ENCODE results near the gene XYLT1.

The XYLT1 gene

DNA sequence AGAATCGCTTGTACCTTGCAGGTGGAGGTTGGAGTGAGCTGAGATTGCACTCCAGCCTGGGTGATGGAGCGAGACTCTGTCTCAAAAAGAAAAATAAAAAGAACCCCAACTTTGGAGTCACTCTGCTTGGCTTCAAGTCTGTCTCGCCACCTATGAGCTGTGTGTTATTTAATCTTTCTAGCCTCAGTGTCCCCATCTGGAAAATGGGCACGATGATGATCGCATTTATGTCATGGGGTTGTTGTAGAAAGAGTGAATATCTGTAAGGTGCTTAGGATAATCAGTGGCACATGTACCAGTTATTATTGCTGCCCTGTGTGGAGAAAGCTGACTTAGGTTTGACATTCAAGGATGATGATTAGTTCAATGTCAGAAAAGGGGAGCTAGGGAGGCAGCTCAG lies 319.4 kb downstream of the XYLT1 start:
- H2AFZ ChIP-seq (ENCODE audit: low read depth): no peak overlapping the region
- H3K36me3 ChIP-seq (ENCODE audit: insufficient read depth): no peaks in the 10 kb centered on the region
- TF ChIP-seq CTCF (conservative IDR thresholded peaks at IDR 0.05; ENCODE audit: low read depth, low read length): no peak
- no peaks in the 10 kb centered on the region for H3K79me2 ChIP-seq (ENCODE audit: insufficient read depth, low read depth)
- no peaks in the 10 kb centered on the region for H3K4me1 ChIP-seq (ENCODE audit: low read depth, poor library complexity, severe bottlenecking)
- H4K20me1 ChIP-seq (ENCODE audit: insufficient read depth): no peaks in the 10 kb centered on the region; the same call in 1 of the 2 replicates
- no peak overlapping the region for H3K4me2 ChIP-seq
- no peak overlapping the region for H3K27ac ChIP-seq
- H3K9ac ChIP-seq: no peak overlapping the region
- H3K27me3 ChIP-seq (ENCODE audit: insufficient read depth, low read depth): no peaks in the 10 kb centered on the region
- no peak overlapping the region for H3K4me3 ChIP-seq (IDR thresholded peaks at IDR 0.05; ENCODE audit: insufficient read depth, low read depth, low read length)

DNA sequence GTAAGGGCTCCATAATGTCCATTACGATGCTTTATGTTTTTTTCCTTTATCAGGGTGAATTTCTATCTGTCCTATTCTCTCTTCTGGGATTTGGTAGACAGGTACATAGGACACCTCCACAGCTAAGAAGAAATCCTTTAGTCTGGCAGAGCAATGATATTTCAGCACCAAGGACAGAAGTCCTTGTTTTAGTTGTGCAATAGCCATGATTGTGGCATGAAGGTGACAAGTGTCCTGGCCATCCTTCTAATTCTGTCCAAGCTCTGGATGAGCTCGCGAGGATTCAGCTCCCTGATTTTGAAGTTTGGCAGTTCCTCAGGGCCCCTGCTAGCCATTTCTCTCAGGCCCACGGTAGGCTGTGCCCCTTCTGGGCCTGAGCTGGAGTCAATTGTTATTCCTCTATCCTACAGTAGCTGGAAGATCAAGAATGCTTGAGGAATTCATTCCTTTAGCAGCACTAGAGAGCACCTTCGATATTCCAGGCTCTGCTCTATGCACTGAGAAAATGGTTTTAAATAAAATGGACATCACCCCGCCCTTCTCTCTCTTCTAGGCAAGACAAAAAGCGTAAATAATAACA lies 320.8 kb downstream of the XYLT1 start:
- Histone ChIP-seq H3K36me3 (ENCODE audit: insufficient read depth) (no peaks in the 10 kb centered on the region), H4K20me1 (ENCODE audit: insufficient read depth) (no peaks in the 10 kb centered on the region; the same call in 1 of the 2 replicates), H3K79me2 (ENCODE audit: insufficient read depth, low read depth) (no peaks in the 10 kb centered on the region), H3K27me3 (ENCODE audit: insufficient read depth, low read depth) (no peaks in the 10 kb centered on the region), H3K27ac (no peak overlapping the region), H3K4me2 (no peak overlapping the region), H2AFZ (ENCODE audit: low read depth) (no peak overlapping the region), H3K4me3 (IDR thresholded peaks at IDR 0.05; ENCODE audit: insufficient read depth, low read depth, low read length) (no peak overlapping the region), H3K4me1 (ENCODE audit: low read depth, poor library complexity, severe bottlenecking) (no peaks in the 10 kb centered on the region), H3K9ac (no peak overlapping the region)
- no peak for TF ChIP-seq CTCF (conservative IDR thresholded peaks at IDR 0.05; ENCODE audit: low read depth, low read length)

GRCh38 chr16:17147942-17148341 lies 322.8 kb downstream of the XYLT1 start:
- no peaks in the 10 kb centered on the region; the same call in 1 of the 2 replicates for H4K20me1 ChIP-seq (ENCODE audit: insufficient read depth)

GRCh38 chr16:17145029-17145428 lies 325.7 kb downstream of the XYLT1 start:
- Histone ChIP-seq H3K4me1 (ENCODE audit: low read depth, poor library complexity, severe bottlenecking) (no peaks in the 10 kb centered on the region), H3K27ac (no peak overlapping the region), H3K9ac (no peak overlapping the region), H3K79me2 (ENCODE audit: insufficient read depth, low read depth) (no peaks in the 10 kb centered on the region), H3K36me3 (ENCODE audit: insufficient read depth) (no peaks in the 10 kb centered on the region), H4K20me1 (ENCODE audit: insufficient read depth) (no peaks in the 10 kb centered on the region; the same call in 1 of the 2 replicates), H2AFZ (ENCODE audit: low read depth) (no peak overlapping the region), H3K4me3 (IDR thresholded peaks at IDR 0.05; ENCODE audit: insufficient read depth, low read depth, low read length) (no peak overlapping the region), H3K4me2 (no peak overlapping the region), H3K27me3 (ENCODE audit: insufficient read depth, low read depth) (no peaks in the 10 kb centered on the region)
- TF ChIP-seq CTCF (conservative IDR thresholded peaks at IDR 0.05; ENCODE audit: low read depth, low read length): no peak

More at GRCh38 chr16:17147942-17148341, 322.8 kb downstream of the XYLT1 start:
- Histone ChIP-seq H3K4me1 (ENCODE audit: low read depth, poor library complexity, severe bottlenecking) (no peaks in the 10 kb centered on the region), H3K36me3 (ENCODE audit: insufficient read depth) (no peaks in the 10 kb centered on the region), H3K4me3 (IDR thresholded peaks at IDR 0.05; ENCODE audit: insufficient read depth, low read depth, low read length) (no peak overlapping the region), H3K9ac (no peak overlapping the region), H3K27ac (no peak overlapping the region), H3K79me2 (ENCODE audit: insufficient read depth, low read depth) (no peaks in the 10 kb centered on the region), H3K27me3 (ENCODE audit: insufficient read depth, low read depth) (no peaks in the 10 kb centered on the region), H3K4me2 (no peak overlapping the region), H2AFZ (ENCODE audit: low read depth) (no peak overlapping the region)
- TF ChIP-seq CTCF (conservative IDR thresholded peaks at IDR 0.05; ENCODE audit: low read depth, low read length): no peak
